Activated B cell treated with CpG ODN at 0.5 μM for 24 hours (primary cell): ENCODE data around the gene CDC14A. TPM values are rescaled to one million over a fixed set of nuclear protein-coding genes. Genes with fewer than 3 reads are reported as not detected.

Experiments used
- ATAC-seq: fragments of 200-7000 bp; cut with Tn5 transposase; one replicate; pipeline ENCODE4 v1.10.0; 2021; ENCODE audit warnings: low read depth, mild to moderate bottlenecking, moderate library complexity
- CTCF ChIA-PET: fragments of 350-600 bp; sonication (Branson Sonifier 250); formaldehyde crosslinking; loops from one replicate; lab custom pipeline; 2021; ENCODE audit warnings: antibody characterized with exemption; lab: Charles Lee
- POLR2A ChIA-PET: fragments of 350-600 bp; sonication (Branson Sonifier 250); formaldehyde crosslinking; loops from one replicate; lab custom pipeline; 2021; ENCODE audit warnings: antibody characterized with exemption; lab: Charles Lee
- DNase-seq: peaks from one replicate; pipeline ENCODE4 v3.0.0; 2022
- H3K27ac Mint-ChIP-seq: one replicate; pipeline ENCODE4 v1.8.0; 2020; ENCODE audit warnings: mixed read lengths
- H3K27me3 Mint-ChIP-seq: one replicate; pipeline ENCODE4 v1.8.0; 2021; ENCODE audit warnings: mixed read lengths
- H3K36me3 Mint-ChIP-seq: one replicate; pipeline ENCODE4 v1.8.0; 2021; ENCODE audit warnings: low read depth, mixed read lengths
- H3K4me1 Mint-ChIP-seq: one replicate; pipeline ENCODE4 v1.8.0; 2021; ENCODE audit warnings: mixed read lengths
- H3K4me3 Mint-ChIP-seq: one replicate; pipeline ENCODE4 v1.8.0; 2020; ENCODE audit warnings: mild to moderate bottlenecking, mixed read lengths
- H3K9me3 Mint-ChIP-seq: one replicate; pipeline ENCODE4 v1.8.0; 2020; ENCODE audit warnings: mixed read lengths
- intact Hi-C: fragments of 100-400 bp; cut with micrococcal nuclease; formaldehyde crosslinking; loops from one replicate; pipeline ENCODE4 v1.15.1; 2024
- total RNA-seq: library from RNA; stranded (reverse); gene quantifications from 2 replicates; pipeline ENCODE4 v1.2.3, GENCODE V29; 2022
- TF ChIP-seq, protein P1 (sequence below): fragments of 200-600 bp; IDR thresholded peaks from one replicate; pipeline ENCODE4 v1.8.0; 2022; ENCODE audit warnings: antibody characterized with exemption, mild to moderate bottlenecking

Gene CDC14A
- total RNA-seq, 1 donor from 2014 or later = 16.8 TPM

- CTCF ChIA-PET = no interaction called here
These were observed 59.3 kb downstream of the CDC14A start for GRCh38 chr1:100411574-100411973.

GRCh38 chr1:100413035-100413434 is 60.7 kb downstream of the CDC14A start:
- POLR2A ChIA-PET = no interaction called here
- no peak for ATAC-seq

More at GRCh38 chr1:100411574-100411973, 59.3 kb downstream of the CDC14A start:
- intact Hi-C loops = no loop called here
- no peak overlapping the region for H3K4me3 Mint-ChIP-seq
- H3K27ac Mint-ChIP-seq = no peak overlapping the region
- H3K36me3 Mint-ChIP-seq = peaks cover 18% of the 10 kb centered on the region
- TF ChIP-seq, protein P1, sequence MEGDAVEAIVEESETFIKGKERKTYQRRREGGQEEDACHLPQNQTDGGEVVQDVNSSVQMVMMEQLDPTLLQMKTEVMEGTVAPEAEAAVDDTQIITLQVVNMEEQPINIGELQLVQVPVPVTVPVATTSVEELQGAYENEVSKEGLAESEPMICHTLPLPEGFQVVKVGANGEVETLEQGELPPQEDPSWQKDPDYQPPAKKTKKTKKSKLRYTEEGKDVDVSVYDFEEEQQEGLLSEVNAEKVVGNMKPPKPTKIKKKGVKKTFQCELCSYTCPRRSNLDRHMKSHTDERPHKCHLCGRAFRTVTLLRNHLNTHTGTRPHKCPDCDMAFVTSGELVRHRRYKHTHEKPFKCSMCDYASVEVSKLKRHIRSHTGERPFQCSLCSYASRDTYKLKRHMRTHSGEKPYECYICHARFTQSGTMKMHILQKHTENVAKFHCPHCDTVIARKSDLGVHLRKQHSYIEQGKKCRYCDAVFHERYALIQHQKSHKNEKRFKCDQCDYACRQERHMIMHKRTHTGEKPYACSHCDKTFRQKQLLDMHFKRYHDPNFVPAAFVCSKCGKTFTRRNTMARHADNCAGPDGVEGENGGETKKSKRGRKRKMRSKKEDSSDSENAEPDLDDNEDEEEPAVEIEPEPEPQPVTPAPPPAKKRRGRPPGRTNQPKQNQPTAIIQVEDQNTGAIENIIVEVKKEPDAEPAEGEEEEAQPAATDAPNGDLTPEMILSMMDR = no peak
- ATAC-seq (no peak), DNase-seq (no peak)
- no peaks in the 10 kb centered on the region for H3K9me3 Mint-ChIP-seq
- peaks cover 32% of the 10 kb centered on the region for H3K4me1 Mint-ChIP-seq
- POLR2A ChIA-PET = no interaction called here
- no peaks in the 10 kb centered on the region for H3K27me3 Mint-ChIP-seq

DNA sequence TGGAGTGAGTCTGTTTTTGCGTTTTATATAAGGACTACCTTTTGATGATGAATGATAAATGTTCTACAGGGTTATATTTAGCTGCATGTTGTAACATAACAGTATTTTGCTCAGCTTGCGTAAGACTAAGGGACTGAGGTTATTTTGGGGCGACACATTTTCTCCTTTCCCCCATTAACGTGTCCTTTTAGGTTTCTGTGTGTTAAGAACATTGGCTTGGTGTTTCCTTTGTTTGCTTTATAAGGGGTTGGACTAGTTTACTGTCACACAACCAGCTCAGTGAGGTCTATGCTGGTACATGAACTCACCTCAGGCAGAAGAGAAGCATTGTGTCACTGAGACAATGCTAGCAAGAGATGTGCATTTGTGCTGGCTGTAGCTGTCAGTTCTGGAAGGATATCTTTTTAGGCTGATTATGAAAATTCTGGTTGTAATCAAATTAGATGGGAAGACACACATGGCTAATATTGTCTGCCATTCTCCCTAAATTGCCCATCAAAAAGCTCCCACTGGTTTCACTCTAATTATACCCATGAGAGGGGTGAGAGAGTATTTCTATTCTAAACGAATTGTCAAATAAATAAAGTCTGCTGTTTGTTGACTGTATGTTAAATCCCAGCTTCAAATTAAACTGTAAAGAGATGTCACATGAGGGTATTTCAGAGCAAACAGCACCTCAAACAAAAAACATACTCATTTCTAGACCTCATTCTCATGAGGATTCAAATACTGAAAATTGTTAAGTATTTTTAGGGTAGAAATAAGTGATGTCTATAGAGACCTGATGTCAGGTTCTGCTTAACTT is 62.6 kb downstream of the CDC14A start:
- peaks cover 27% of the 10 kb centered on the region for H3K4me1 Mint-ChIP-seq
- no peak overlapping the region for H3K4me3 Mint-ChIP-seq
- DNase-seq (no peak), ATAC-seq (no peak)
- ChIA-PET CTCF (interaction anchor here (0.9 to 1.7 kb wide), 2 partner anchors 42 to 44 kb away, joined by 3 to 4 read pairs; no protein-coding TSS in a partner anchor), POLR2A (no interaction called here)
- no peaks in the 10 kb centered on the region for H3K9me3 Mint-ChIP-seq
- TF ChIP-seq, protein P1 = no peak
- H3K36me3 Mint-ChIP-seq = peaks cover 24% of the 10 kb centered on the region
- intact Hi-C loops = no loop called here
- H3K27me3 Mint-ChIP-seq = no peaks in the 10 kb centered on the region
- no peak overlapping the region for H3K27ac Mint-ChIP-seq

More at GRCh38 chr1:100413035-100413434, 60.7 kb downstream of the CDC14A start:
- TF ChIP-seq, protein P1 = no peak
- no peak for DNase-seq
- CTCF ChIA-PET = no interaction called here
- Mint-ChIP-seq H3K27ac (no peak overlapping the region), H3K36me3 (peaks cover 25% of the 10 kb centered on the region), H3K4me1 (peaks cover 29% of the 10 kb centered on the region), H3K4me3 (no peak overlapping the region), H3K27me3 (no peaks in the 10 kb centered on the region), H3K9me3 (no peaks in the 10 kb centered on the region)
- intact Hi-C loops = no loop called here

DNA sequence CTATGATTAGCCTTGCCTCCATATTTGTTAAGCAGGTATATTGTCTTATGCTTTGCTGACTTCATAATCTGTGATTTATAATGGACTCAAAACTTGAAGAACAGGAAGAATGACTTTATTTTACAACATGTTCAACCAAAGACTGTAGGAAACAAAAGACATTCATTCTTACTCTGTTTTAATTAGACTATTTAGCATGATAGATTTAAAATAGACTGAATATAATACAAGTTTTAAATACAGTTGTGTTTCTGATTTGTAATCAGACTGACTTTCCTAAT is 63.1 kb downstream of the CDC14A start:
- TF ChIP-seq, protein P1 = no peak
- DNase-seq (no peak), ATAC-seq (no peak)
- Mint-ChIP-seq H3K27me3 (no peaks in the 10 kb centered on the region), H3K9me3 (no peaks in the 10 kb centered on the region), H3K27ac (no peak overlapping the region), H3K4me1 (peaks cover 27% of the 10 kb centered on the region), H3K36me3 (peaks cover 24% of the 10 kb centered on the region), H3K4me3 (no peak overlapping the region)
- intact Hi-C loops = no loop called here
- ChIA-PET POLR2A (no interaction called here), CTCF (interaction anchor here (0.9 to 1.7 kb wide), 2 partner anchors 41 to 44 kb away, joined by 3 to 4 read pairs; no protein-coding TSS in a partner anchor)

GRCh38 chr1:100419072-100419471 is 66.8 kb downstream of the CDC14A start:
- Mint-ChIP-seq H3K4me1 (peaks cover 32% of the 10 kb centered on the region), H3K27ac (no peak overlapping the region), H3K9me3 (no peaks in the 10 kb centered on the region), H3K27me3 (no peaks in the 10 kb centered on the region), H3K36me3 (peaks cover 18% of the 10 kb centered on the region), H3K4me3 (no peak overlapping the region)
- DNase-seq (no peak), ATAC-seq (no peak)
- intact Hi-C loops = no loop called here
- CTCF ChIA-PET = no interaction called here
- POLR2A ChIA-PET = no interaction called here
- TF ChIP-seq, protein P1 = no peak
